Inflammatory macrophage treated with lipopolysaccharide for 4 hours (primary cell): ENCODE results near the gene MAMDC4.

ENCODE experiments used
- DNase-seq: peaks from one replicate; pipeline ENCODE4 v3.0.0-alpha.2; 2020

Gene MAMDC4

DNA sequence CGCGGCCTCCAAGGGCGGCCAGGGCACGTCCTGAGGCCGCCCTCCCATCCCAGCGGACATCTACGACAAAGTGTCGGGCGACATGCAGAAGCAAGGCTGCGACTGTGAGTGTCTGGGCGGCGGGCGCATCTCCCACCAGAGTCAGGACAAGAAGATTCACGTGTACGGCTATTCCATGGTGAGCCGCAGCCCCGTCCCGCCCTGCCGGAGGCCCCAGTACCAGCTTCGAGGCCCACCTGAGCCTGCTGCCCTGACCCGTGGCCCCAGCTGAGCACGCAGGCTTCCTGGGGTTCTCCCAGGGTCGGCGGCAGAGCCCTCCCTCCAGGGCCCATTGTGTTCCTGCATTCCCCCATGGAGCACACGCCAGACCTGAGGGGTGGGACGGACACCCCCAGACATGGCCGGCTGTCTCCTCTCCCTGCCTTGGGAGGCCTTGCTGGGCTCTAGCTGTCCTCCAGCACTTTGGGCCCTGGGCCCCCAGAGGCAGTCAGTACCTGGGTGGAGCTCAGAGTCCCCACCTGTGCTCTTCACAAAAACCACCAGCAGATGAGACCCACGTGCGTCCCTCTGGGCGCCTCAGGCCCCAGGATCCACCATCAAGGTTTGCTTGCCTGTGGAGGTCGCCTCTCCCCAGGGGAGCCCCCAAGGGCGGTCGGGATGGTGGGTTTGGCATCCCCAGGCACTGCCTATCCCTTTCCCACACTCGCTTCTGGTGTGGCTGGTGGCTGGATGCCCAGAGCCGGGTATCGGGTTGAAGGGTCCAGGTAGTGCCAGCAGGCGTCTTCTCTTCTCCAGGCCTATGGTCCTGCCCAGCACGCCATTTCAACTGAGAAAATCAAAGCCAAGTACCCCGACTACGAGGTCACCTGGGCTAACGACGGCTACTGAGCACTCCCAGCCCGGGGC, 1.9 kb upstream of the MAMDC4 start:
- DNase-seq: no peak

DNA sequence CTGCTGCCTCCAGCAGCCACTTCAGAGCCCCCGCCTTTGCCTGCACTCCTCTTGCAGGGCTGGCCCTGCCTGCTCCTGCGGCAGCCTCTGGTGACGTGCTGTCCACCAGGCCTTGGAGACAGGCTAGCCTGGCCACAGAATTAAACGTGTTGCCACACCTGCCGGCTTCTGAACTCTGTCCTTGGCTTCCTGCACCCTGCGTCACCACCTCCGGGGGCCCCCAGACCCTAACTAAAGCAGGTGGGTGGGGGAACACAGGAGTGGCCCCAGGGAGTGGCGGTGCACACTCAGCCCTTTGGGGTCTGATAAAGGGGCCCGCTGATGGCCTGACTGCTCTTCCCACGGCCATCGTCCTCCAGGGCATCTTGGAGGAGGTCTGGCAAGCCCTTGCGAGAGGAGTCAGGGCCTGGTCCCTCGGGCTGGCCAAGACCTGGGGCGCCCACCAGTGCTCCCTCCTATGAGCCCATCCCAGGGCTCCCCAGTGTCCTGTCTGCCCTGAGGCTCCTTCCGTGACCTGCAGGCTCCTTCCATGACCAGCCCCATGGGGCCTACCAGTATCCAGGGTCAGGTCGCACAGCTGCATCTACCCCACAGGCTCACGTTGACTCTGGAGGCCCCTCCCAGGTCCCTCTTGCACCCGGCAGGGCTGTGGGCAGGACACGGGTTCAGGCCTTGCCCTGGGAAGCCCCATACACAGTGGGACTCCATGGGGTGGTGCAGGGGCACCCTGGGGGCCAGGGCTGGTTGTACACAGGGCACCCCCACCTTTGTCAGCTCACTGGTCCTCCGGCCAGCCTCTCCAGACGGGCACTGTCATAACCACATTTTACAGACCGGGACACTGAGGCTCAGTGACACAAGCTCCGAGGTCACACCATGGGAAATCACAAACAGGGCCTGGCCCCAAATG, 1.0 kb upstream of the MAMDC4 start:
- no peak for DNase-seq

DNA sequence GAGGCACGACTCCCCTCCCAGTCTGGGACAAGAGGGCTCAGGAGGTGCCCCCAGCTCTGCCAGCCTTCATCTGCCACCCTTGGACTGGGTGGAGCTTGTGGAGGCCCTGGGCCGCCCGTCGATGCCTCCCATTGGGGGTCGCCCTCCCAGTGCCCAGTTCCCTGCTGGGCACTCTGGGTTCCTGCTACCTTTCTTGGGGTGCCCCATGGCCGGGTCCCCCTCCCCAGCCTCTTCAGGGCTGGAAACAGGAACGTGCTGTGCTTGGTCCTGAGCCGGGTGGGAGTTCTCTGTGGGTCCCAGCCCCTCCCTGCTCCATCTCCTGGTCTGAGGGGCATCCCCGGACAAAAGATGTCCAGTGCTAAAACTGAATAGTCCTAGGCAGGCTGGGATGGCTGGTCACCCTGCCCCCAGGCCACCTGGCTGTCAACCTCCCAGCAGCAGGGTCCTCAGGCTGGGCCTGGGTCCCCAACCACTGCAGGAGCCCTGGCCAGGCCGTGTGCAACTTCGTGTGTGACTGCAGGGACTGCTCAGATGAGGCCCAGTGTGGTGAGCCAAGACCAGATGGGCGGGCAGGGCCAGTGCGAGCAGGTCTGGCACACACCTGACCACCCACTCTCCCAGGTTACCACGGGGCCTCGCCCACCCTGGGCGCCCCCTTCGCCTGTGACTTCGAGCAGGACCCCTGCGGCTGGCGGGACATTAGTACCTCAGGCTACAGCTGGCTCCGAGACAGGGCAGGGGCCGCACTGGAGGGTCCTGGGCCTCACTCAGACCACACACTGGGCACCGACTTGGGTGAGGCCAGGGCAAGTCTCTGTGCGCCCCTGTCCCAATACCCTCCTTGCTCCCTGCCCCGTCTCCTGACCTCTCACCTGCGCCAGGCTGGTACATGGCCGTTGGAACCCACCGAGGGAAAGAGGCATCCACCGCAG, 784 bp downstream of the MAMDC4 start:
- DNase-seq: no peak

DNA sequence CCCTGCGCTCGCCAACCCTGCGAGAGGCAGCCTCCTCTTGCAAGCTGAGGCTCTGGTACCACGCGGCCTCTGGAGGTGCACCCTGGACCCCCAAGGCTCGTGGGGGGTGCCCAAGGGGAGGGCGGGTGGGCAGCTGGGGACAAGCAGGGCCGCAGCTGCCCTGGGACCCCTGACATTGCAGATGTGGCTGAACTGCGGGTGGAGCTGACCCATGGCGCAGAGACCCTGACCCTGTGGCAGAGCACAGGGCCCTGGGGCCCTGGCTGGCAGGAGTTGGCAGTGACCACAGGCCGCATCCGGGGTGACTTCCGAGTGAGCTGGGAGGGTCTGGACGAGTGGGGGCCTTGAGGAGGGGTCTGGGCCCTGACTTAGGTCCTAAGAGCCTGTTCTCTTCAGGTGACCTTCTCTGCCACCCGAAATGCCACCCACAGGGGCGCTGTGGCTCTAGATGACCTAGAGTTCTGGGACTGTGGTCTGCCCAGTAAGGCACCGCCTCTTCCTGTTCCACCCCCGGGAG, 1.5 kb downstream of the MAMDC4 start:
- DNase-seq: no peak

DNA sequence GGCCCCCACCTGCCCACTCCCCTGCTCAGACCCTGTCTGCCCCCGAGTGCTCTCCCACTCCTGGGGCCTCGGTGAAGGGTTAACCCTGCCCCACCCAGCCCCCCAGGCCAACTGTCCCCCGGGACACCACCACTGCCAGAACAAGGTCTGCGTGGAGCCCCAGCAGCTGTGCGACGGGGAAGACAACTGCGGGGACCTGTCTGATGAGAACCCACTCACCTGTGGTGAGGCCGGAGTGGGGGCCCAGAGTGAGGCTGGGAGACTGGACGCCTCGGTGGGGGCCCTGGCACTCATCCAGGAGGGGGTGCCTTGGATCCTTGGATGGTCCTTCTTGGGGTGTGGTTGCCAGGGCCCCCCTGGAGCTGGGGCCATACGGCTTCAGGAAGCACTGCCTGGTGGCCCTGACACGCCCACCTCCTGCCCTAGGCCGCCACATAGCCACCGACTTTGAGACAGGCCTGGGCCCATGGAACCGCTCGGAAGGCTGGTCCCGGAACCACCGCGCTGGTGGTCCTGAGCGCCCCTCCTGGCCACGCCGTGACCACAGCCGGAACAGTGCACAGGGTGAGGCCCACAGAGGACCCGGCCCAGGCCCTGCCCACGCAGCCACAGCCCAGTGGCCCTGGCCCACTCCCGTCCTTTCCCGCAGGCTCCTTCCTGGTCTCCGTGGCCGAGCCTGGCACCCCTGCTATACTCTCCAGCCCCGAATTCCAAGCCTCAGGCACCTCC, 2.1 kb downstream of the MAMDC4 start:
- no peak for DNase-seq

DNA sequence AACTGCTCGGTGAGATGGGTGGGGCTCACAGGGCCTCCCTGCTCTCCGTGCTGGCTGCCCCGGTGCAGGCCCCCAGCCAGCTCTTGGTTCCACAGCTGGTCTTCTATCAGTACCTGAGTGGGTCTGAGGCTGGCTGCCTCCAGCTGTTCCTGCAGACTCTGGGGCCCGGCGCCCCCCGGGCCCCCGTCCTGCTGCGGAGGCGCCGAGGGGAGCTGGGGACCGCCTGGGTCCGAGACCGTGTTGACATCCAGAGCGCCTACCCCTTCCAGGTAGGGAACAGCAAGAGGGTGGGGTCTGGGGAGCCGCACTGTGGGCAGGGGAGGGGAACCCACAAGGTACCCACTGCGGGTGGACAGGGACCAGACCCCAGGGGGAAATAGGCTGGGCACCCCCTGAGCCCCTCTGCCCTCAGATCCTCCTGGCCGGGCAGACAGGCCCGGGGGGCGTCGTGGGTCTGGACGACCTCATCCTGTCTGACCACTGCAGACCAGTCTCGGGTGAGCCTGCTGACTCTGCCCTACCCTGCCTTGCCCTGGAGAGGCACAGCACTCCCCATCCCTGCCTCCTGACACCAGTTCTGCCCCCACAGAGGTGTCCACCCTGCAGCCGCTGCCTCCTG, 2.8 kb downstream of the MAMDC4 start:
- no peak for DNase-seq

DNA sequence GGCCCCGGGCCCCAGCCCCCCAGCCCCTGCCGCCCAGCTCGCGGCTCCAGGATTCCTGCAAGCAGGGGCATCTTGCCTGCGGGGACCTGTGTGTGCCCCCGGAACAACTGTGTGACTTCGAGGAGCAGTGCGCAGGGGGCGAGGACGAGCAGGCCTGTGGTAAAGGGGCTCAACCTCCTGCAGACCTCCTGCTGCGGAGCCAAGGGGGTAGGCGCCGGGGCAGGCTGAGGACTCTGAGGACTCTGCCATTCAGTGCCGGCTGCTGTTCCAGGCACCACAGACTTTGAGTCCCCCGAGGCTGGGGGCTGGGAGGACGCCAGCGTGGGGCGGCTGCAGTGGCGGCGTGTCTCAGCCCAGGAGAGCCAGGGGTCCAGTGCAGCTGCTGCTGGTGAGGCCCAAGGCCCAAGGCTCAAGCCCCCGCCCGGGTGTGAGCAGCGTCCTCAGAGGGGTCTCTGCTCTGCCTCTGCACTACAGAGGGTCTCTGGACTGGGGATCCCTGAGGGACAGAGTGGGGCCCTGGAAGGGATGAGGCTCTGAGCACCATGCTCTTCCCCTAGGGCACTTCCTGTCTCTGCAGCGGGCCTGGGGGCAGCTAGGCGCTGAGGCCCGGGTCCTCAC, 3.4 kb downstream of the MAMDC4 start:
- no peak for DNase-seq

DNA sequence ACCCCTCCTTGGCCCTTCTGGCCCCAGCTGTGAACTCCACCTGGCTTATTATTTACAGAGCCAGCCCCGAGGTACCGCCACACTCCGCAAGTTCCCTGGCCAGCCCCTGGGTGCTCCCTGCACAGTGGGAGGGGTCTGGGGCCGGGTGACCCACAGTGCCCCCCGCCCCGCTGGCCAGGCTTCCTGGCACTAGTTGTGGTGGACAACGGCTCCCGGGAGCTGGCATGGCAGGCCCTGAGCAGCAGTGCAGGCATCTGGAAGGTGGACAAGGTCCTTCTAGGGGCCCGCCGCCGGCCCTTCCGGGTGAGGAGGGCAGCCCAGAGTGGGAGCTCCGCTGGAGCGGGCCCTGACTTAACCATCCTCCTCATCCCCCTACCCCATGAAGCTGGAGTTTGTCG, 3.9 kb downstream of the MAMDC4 start:
- DNase-seq: no peak

DNA sequence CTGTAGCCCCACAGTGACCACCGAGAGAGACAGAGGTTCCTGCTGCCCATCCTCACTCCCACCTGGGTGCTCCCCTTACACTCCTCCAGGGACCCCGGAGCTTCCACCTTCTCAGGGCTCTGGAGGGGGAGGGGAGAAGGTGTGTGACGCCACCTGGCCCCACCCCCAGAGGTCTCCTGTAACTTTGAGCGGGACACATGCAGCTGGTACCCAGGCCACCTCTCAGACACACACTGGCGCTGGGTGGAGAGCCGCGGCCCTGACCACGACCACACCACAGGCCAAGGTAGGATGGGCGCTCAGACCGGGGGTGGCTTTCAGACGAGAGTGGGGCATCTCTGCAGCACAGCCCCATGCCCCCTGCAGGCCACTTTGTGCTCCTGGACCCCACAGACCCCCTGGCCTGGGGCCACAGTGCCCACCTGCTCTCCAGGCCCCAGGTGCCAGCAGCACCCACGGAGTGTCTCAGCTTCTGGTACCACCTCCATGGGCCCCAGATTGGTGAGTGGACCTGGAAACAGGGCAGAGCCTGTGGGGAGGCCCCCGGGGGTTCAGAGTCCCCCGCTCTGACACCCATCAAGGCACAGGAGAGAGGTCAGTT, 4.5 kb downstream of the MAMDC4 start:
- no peak for DNase-seq

DNA sequence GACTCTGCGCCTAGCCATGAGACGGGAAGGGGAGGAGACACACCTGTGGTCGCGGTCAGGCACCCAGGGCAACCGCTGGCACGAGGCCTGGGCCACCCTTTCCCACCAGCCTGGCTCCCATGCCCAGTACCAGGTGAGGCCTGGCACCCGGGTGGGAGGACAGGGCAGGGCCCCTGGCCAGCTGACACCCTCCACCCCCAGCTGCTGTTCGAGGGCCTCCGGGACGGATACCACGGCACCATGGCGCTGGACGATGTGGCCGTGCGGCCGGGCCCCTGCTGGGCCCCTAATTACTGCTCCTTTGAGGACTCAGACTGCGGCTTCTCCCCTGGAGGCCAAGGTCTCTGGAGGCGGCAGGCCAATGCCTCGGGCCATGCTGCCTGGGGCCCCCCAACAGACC, 5.0 kb downstream of the MAMDC4 start:
- DNase-seq: no peak

DNA sequence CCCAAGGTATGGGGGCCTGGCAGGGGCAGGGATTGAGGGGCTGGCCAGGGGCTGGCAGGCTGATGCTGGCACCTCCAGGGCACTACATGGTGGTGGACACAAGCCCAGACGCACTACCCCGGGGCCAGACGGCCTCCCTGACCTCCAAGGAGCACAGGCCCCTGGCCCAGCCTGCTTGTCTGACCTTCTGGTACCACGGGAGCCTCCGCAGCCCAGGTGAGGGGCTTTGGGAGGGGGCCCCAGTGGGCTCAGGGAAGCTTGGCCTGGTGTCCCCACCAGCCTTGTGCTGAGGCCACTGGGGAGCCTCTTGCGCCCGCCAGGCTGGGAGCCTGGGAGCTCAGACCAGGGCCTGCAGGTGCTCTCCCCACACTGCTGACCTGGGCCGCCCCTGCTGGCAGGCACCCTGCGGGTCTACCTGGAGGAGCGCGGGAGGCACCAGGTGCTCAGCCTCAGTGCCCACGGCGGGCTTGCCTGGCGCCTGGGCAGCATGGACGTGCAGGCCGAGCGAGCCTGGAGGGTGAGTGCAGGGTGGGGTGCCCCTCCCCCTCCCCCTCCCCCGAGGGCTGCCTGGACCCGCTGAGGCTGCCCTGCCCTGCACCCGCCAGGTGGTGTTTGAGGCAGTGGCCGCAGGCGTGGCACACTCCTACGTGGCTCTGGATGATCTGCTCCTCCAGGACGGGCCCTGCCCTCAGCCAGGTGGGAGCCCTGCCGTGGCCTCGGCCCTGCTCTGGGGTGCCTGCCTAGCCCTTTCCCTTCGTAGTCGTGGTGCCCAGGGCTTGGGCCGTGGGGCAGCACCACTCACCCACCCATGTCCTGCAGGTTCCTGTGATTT, 5.7 kb downstream of the MAMDC4 start:
- no peak for DNase-seq

DNA sequence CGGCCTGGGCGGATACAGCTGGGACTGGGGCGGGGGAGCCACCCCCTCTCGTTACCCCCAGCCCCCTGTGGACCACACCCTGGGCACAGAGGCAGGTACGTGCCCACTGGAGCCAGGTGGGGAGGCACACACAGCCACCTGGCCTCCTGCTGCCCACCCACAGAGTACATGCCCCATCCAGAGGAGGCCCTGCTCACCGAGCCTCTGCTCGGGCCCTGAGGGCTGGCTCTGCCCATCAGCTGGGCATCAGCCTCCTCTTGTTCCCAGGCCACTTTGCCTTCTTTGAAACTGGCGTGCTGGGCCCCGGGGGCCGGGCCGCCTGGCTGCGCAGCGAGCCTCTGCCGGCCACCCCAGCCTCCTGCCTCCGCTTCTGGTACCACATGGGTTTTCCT, 6.3 kb downstream of the MAMDC4 start:
- no peak for DNase-seq

DNA sequence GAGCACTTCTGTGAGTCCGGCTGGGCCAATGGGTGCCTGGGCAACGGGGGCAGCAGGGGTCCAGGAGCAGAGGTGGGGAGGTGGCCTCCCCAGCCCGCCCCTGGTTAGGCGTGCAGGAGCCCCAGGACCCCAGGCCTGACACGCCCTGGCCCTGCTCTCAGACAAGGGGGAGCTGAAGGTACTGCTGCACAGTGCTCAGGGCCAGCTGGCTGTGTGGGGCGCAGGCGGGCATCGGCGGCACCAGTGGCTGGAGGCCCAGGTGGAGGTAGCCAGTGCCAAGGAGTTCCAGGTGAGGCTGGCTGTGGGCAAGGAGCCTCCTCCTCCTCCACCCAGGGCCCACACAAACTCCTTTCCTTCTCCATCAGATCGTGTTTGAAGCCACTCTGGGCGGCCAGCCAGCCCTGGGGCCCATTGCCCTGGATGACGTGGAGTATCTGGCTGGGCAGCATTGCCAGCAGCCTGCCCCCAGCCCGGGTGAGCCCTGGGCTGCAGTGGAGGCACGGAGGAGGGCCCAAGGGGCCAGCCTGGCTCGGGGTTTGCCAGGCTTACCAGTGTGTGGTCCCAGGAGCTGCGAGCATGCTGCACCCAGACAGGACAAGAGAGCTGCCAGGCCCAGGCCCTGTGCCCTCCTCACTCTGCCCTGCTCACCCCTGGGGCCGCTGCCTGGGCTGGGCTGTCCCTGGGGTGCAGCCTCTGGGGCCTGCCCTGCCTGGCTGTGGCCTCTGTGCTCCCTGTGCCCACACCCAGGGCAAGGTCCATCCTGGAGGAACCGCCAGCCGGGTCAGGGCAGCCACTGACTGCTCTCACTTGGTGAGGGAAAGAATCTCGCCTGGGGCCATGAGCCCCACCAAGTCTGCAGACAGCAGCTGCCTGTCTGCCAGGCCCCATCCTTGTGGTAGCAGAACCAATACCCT, 7.0 kb downstream of the MAMDC4 start:
- DNase-seq: no peak

DNA sequence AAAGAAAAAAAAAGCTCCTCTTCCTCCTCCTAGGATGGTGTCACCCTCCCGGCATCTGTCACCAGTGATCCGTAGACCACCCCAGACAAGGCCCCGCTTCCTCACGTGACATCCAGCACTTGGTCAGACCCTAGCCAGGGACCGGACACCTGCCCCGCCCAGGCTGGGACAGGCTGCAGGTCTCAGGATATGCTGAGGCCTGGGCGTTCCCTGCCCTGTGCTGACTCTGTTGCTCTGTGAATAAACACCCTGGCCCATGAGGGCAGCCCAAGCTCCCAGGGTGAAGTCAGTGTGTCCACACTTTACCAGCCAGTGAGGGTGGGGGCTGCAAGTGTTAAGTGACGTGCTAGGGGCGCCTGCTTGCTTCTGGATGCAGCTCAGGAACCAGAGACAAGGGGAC, 8.4 kb downstream of the MAMDC4 start:
- DNase-seq: no peak

DNA sequence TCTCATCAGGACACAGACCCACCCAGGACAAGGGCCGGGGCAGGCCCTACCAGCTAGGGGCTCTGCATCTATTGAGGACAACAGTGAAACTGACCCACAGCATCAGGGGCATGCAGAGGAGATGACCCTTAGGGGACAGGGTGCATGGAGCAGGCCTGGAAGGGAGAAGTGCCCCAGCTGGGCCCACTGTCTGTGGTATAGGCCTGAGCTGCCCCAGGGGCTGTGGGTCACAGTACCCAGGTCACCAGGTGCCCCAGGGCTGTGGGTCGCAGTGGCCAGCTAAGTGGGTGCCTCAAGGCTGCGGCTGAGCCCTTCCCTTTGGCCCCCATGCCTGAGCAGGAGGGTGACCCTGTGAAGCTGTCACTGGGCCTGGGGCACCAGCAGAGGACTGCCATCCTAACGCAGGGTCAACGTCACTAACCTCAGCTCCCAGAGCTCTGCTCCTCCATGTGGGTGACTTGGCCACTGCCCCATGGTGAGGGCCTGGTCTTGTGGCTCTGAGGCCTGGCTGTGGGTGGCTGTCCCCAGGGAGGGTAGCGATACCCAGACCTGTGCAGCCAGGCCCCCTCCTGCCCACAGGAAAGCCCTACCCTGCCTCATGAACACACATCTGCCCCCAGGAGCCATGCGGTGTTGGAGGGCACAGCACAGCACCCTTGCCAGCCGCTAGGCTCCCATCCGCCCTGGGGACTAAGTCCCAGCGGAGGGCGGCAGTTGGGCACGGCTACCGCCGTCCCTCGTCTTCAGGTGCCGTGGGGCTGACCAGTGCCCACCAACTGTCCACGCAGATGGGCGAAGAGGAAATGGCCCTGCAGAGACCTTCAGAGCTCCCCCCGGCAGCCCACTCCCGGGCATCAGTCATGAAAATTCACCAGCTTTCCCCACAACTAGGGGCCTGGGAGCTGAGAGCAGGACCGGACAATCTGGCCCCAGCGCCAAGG, 9.1 kb downstream of the MAMDC4 start:
- no peak for DNase-seq

DNA sequence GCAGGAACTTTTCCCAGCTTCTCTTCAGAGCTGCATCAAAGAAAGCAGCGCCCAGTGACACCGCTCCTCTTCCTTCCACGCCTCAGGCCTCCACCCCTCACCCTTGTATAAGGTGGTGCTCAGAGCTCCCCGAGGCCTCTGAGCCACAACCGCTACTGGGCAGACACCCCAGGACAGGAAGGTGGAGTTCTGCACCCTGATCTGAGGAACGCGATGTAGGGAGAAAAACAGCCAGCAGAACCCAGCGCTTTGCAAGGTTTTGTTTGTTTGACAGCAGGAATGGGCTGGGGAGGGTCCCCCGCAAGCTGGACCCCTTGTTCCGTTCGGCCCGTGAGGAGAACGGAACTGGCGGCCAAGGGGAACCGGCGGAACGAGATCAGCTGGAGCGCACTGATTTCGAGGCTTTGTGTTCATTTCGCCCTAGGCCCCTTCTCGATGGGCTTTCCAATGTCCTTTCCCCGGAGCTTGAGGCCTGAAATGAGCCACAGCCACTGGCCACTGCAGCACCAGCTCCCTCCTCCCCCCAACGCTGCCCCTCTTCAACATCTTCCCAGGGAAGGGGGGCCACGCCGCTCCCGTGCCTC, 9.8 kb downstream of the MAMDC4 start:
- no peak for DNase-seq
